Hippocampal formation (tissue), 2 donors: ENCODE data around the gene HIVEP3.

Experiments used
- DNase-seq, 2 donors: peaks; one replicate each; lab custom pipeline; 2025; lab: John Stamatoyannopoulos, UW

Gene HIVEP3

DNA sequence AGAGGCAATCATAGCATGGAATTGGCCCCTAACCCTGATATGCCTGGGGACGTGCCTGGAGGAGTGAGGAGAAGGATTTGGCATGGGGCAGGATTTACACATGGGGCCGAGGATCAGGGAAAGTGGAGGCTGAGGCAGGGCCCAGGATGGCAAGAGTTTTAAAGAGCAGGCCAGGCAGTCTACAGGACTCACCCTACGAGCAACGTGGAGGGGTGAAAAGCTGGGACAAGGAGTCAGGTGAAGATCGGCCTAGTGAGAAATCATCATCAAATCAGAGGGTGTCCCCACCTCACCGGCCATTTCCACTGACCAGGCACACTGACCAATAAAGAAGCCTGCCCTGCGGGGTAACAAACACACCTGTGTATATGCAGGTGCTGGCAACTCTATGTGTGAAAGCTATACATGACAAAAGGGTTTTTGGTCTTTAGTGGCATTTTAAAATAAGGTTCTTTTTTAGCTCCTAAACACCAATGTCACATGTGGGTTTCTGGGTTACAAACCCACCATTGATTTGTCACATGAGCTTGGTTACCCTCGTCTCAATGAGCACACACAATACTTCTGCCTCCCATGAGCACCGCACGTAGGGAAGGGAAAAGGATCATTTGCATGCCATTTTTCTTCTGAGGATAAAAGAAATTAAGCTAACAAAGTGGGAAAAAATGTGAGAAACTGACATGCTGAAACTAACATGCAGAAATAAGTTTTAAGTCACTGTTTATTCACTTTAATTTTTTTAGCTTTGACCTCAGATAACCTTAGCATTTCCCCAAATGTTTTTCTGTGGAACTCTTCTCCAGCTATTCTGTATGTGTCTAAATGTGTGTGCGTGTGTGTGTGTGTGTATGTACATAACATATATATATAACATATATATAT lies 266.1 kb downstream of the HIVEP3 start:
- no peak for DNase-seq

DNA sequence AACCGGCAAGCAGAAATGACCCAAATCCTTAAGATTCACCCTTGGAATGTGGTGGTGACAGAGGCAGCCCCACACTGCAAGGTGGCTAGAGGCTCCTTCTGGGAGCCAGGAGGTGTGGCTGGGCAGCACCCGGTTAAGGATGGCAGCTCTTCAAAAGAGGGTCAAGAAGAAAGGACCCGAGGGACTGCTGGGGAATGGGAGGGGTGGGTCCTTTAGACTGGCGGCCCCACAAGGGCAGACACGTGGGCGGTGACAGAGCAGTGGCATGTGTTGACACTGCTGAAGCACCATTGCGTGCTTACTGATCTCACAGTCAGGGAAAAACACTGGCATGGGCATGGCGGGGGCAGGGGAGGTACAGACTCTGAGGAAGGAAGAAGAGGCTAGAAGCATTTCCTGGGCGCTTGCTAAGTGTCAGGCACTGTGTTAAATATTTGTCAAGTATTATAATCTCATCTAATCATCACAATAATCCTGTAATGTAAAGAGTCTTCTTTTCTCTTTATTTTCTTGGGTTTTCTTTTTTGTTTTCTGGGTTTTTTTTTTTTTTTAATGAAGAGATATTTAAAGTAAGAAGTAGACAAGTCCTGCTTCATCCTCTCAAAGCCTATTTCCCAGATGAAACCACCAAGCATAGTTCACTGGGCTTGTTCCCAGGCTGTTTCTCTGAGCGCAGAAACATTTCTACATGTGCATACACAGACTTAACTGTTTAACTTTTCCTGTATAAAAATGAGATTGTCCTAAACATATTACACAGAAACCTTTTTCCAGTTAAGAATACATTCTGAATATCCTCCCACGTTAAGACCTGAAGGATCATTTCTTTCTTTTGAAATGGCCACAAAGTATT lies 268.5 kb downstream of the HIVEP3 start:
- DNase-seq, result no peak

DNA sequence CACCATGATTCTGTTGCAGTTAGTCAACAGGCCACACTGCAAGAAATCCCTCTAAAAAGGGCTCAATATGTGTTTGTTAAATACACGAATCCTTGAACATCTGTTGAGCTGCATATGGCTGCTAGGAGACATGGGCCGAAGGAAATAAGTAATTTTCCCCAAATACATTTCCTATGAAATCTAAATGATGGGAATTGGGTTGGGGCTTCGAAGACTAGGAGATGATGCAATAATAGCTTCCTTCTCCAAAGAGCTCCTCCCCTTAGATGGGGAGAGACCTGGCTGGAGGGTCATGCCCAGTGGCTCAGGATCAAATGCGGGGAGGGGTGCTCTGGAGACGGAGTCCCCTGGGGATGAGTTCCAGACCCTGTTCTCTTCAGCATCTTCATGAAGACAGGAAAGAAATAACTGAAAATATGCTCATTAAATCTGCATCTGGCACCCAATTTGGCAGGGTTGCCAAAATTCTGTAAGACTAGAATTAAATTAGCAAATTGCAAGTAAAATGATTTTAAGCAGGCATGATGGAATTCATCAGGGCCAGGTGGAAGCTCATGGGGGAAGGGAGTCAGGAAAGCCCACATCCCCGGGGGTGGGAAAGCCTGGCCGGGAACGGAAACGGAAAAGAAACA lies 269.2 kb downstream of the HIVEP3 start:
- no peak for DNase-seq

DNA sequence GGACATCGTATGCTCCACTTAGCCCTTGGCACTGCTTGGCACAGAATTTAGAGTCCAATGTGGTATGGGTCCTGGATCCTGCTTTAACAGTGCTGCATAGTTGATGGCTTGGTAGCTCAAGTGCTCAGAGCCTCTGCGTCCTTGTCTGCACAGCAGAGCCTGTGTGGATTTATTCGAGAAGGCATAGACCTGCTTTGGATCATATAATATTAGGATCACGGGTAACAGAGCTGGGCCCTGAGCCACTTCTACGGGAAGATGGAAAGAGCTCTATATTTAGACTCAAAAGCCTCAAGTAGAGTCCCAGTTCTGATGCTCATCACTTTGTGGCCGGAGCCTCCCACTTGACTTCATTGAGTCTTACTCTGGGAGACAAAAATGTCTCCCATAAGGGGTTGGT lies 269.9 kb downstream of the HIVEP3 start:
- no peak for DNase-seq

DNA sequence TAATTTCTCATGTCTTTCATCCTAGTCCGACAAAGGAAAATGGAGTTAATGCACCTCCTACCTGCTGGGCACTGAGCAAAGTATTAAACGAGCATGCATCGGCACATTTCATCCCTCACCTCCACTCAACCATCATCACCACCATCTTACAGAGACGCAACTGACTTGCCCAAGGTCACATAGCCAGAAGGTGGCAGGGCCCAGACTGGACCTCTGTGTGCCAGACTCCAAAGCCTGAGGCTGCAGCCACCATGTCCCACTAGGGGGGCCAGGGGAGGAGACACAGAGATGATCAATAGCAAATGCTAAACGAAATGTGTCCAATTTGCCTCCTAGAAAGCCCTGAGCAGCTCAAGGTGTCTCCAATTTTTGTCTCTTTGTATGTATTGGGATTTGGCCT lies 270.5 kb downstream of the HIVEP3 start:
- DNase-seq, result no peak

DNA sequence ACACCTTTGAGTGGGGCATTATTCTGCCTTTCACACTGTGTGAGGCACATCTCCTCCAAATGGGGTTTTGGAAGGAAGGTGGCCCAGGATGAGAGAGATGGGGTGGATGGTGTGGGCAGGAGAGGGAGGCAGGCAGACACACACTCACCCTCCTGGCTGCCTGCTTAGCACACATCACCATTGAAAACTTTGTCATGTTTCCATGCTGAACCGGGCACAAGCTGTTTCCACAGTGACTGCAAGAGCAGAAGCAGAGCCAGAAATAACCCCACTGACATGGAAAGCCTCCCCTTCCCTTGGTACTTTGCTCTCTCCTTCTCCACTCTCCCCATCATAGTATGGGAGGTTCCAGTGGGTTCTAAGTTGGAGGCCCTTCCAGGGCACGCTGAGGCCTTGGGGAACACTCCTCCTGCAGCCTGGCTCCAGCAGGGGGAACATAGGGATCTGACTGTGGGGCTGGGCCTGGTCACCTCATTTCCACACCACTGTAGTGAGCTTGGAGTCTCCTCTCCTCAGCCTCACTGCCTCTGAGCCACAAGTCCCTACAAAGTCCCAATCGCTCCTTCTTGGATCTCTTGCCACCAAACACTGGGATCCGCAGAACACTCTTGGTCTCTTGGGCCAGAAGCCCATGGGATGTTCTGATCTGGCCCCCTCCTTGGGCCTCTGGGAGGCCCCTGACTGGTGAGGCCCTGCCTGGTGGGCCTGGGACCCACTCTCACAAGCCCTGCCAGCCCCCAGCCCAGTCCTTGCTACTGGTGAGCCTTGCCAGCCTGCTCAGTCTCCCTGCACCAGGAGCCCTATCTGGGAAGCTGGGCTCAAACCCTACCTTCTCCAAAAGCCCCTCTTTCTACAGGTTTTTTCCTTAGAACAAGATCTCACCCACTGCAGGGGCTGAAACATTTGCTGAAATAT lies 271.2 kb downstream of the HIVEP3 start:
- no peak for DNase-seq

DNA sequence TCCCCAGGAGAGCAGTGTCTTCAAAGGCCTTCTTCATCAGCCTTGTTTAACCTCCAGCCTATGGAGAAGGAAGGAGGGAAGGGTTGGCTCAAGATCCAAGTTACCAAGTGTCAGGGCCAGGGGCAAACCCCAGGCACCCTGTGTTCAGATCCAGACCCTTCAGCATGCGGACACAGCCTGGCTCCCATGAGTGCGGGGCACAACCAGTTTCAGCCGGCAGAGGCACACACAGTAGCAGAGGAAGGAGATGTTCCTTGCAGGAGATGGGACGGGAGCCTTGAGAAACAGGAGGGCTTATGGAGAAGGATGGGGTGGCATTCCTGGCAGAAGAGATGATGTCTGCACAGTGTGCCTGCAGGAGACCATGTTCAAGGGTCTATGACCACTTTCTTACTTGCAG lies 272.5 kb downstream of the HIVEP3 start:
- DNase-seq, result no peak

DNA sequence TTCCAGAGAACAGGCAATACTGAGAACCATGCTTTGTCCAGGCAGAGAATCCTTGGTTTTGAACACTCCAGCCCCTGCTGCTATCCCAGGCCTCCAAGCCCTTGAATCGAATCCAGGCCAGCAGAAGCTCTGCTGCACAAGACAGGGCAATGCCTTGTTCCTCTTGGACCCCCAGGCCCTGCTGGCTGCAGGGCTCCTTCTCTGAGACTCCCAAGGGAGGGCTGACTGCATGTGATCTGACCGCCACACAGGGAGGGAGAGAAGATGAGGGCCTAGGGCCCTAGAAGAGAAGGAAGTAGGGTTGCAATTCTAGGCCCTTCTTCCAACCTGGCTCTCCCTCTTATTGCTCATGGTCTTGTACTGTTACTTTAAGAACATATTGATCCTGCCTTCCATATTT lies 273.7 kb downstream of the HIVEP3 start:
- no peak for DNase-seq

DNA sequence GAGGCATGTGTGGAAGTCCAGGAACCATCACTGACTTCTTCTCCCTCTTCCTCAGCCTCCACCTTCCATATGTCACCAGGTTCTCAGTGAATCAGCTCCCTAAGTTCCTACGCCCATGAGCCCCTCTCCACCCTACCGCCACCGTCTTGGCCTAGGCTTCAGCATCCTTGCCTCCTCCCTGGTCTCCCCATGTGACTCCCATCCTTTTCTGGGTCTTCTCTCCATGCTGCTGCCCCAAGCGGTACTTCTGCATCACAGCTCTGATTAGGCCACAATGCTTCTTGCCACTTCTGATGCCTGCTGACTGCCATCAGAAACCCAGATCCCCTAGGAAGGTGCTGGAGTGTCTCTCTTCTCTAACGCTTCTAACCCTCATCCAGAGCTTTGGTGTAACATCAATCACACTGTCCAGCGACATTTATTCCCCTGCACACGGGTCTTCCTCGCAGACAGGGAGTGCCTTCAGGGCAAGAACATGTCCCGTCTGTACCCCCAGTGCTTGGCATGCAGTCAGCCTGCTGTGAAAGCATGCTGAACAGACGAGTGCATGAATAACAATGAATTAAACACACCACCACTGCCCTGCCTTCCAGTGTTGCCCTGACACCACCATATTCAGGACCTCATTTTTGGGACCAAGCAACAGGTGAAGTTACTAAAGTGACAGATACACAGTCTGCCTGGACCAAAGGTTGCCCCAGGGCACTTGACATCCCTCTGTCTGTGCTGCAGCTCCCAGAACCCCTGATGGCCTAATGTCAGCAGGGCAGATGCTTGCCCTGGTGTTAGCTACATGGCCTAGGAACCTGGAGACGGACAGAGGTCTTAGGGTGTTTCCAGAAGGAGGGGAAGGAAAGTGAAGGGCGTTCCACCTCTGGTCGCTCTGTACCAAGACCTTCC lies 275.6 kb downstream of the HIVEP3 start:
- no peak for DNase-seq

DNA sequence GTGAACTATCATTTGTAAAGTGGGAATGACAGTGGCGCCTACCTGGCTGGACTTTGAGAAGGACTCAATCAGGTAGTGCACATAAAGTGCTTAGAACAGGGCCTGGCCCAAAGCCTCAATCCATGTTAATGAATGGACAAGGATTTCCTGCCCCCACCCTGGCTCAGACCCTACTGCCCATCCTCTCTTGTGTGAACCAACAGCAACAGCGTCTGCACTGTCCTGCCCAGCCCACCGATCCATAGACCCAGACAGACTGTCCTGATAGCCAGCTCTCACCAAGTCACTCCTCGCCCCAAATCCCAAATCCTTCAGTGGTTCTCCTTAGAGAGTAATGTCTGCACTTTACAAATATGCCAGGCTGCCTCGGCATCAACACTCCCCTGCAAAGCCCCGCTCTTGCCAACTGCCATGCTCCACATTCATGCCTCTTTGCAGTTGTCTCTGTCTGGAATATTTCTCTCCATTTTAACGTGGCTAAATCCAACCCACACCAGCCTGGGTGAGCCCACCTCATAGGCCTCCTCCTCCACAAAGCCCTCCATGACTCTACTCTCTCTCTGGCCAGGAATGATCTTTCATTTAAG lies 276.7 kb downstream of the HIVEP3 start:
- no peak for DNase-seq

DNA sequence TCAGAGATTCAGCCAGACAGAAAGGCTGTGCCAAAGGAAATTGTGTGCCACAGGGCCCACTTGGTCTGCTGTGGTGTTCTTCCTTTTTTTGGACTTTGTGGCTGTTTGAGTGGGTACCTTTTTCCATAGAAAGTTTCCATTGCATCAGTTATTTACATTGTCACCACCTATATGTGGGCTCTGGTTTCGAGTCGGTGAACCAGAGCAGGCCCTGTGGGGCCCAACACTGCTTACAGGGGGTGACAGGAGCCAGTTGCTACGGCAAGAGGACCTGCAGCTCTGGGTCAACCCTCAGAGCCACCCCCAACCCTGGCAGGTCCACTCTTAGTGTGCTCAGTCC lies 277.3 kb downstream of the HIVEP3 start:
- no peak for DNase-seq

DNA sequence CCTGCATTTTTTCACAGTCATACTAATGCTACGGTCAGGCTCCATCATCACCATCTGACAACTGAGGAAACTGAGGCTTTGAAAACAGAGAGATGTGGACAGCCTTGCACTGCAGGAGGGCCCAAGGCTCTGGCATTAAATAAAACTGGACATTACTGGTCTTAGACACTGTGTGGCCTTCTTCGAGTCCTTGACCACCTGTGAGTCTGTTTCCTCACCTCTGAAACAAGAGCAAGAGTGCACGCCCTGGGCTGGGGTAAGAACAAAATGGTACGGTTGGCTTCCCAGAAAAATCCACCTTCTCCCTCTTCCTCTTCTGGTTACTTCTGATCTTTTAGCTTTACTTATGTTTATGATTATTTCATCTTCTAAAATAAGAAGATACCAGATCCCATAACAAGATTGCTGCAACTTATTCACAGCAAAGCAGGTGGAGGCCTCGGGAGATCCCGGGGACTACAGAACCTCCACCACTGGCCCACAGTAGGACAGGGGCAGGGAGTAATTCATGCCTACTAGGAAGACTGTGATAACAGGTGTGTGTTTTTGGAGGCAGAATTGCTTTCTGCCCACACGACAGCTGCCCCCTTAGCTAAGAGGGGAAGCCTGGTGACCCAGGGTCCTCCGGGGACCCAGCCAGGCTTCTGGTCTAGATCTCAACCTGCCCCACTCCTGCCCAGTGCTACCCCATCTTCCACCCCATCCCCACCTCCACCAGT lies 277.8 kb downstream of the HIVEP3 start:
- no peak for DNase-seq

DNA sequence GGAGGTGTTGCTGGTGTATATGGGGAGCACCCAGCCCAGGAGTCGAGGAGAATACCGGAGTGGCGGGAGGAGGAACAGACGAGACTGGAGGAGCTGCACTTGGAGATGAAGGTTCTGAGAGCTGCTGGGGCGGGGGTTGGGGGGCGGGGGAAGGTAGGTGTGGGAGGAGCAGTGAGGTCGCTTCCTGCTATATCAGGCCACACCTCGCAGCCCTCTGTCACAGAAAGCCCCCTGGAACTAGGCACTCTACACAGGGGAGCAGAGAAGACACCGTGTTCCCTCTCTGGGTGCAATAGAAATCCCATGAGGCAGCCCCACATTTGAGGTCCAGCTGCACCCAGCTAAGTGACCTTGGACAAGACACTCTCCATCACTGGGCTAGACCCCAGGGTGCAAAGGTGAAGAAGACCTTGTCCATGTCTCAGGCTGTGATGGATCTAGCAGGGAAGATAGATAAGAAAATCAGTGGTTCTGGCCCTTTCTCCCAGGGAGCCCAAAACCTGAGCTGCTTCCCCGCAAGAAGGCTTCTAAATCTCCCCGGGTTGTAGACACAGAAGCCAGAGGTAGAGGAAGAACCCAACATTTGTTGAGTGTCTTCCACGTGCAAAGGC lies 278.5 kb downstream of the HIVEP3 start:
- DNase-seq, result no peak

DNA sequence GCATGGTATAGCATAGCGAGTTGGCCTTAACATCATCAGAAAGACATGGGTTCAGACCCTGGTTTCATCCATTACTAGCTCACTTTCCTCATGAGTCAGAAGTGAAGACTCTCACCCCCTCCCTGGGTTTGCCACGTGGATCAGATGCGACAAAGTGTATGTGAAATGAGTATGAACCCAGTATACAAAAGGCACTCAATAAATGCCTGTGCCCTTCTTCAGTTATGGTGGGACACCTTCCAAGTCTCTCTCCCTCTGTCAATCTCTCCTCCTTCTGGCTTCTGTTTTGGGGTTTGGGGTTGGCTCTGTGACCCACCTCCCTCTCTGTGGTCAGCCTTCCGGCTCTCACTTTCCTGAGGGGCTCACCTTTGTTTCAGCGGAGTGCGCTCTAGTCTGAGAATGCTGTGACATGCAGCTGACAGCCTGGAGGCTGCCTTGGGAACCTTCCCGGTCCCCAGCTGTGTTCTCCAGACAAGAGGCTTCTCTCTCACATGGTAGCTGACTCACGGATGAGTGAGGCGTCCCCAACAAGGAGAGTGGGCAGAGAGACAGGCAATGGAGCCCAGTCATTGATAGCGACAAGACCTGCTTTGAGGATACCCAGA lies 279.3 kb downstream of the HIVEP3 start:
- DNase-seq, result peak; percentile 21 to 46

DNA sequence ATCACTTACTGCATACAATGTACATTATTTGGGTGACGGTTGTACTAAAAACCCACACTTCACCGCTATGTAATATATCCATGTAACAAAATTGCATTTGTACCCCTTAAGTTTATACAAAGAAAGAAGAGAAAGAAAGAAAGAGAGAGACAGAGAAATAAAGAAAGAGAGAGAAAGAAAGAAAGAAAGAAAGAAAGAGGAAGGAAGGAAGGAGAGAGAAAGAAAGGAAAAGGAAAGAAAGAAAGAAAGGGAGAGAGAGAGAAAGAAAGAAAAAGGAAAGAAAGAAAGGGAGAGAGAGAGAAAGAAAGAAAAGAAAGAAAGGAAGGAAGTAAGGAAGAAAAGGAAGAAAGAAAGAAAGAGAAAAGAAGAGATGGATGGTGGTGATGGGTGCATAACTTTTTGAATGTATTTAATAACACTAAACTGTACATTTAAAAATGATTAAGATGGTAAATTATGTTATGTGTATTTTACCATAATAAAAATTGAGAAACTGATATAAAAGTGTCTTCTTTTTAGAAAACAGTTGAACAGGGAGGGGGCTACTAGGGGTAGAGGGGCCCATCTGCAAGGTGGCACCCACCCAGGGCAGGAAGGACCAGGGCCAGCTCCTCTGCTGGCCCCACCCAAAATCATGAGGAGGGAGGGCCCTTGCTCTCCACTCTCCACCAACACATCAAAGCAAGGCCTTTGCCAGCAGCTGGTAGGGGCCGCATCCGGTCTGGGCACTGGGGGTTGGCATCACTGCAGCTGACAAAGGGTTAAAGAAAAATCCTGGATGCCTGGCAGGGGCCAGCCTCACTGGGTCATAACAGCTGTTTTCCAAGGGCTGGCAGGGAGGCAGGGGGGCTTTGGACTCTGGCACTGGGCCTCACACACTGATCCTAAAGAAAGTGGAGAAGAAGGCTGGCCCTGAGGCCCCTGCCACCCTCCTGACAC lies 280.4 kb downstream of the HIVEP3 start:
- DNase-seq, result no peak

DNA sequence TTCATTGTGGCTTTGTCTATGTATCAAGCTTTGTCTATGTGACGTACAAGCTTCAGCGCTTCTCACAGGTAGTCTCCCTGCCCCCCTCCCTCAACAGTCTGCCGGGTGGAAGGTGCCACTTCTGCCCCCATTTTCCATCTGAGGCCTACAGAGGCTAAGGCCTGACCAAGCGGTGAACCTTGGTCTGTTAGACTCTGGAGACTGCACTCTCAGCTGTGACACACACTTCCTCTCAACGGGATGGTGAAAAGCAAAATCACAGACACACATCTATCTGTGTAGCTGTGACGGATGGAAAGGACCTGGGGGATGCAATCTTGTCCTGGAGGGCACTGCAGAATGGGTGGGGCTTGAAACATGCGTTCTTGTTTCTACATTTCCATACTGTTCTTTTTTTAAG lies 281.4 kb downstream of the HIVEP3 start:
- no peak for DNase-seq

DNA sequence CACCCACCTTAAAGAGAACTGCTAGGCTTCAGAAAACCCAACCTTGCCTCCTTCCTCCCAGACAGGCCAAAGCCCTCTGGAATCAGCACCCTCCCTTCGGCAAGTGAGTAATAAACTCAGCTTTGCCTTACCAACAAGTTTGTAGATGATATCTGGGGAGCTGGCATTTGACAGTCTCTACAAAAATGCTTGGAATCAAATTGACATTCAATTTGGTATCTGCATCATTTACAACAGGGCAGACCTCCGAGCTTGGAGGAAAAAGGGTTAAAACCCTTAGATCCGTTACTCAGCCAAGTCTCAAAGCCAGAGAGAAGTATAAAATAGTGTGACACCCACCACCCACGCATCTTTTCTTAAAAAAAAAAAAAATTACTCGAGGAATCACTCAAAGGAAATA lies 285.0 kb downstream of the HIVEP3 start:
- no peak for DNase-seq
